ENCODE measurements around the gene TSPO.

TSPO gene

GRCh38 chr22:43159484-43160178 lies 8.3 kb downstream of the TSPO start:
- no peak for DNase-seq

- no peak for DNase-seq
Observed at GRCh38 chr22:43160497-43161126, 9.3 kb downstream of the TSPO start.

GRCh38 chr22:43162412-43163150 lies 11.2 kb downstream of the TSPO start:
- no peak for DNase-seq

- DNase-seq = no peak
Observed at GRCh38 chr22:43163241-43163795, 12.0 kb downstream of the TSPO start.

- no peak for DNase-seq
Observed at GRCh38 chr22:43164636-43165035, 13.3 kb downstream of the TSPO start.

- no peak for DNase-seq
Observed at GRCh38 chr22:43166132-43166930, 15.0 kb downstream of the TSPO start.

GRCh38 chr22:43167001-43167589 lies 15.7 kb downstream of the TSPO start:
- DNase-seq = no peak

GRCh38 chr22:43168471-43169309 lies 17.3 kb downstream of the TSPO start:
- no peak for DNase-seq

GRCh38 chr22:43169310-43170130 lies 18.2 kb downstream of the TSPO start:
- DNase-seq = no peak

- DNase-seq = no peak
Observed at GRCh38 chr22:43170131-43170480, 18.7 kb downstream of the TSPO start.

GRCh38 chr22:43171019-43171491 lies 19.7 kb downstream of the TSPO start:
- DNase-seq = no peak

- no peak for DNase-seq
Observed at GRCh38 chr22:43171607-43172006, 20.2 kb downstream of the TSPO start.

- no peak for DNase-seq
Observed at GRCh38 chr22:43172191-43172590, 20.8 kb downstream of the TSPO start.

GRCh38 chr22:43173566-43173965 lies 22.2 kb downstream of the TSPO start:
- DNase-seq = no peak

GRCh38 chr22:43173976-43174720 lies 22.8 kb downstream of the TSPO start:
- DNase-seq = no peak

GRCh38 chr22:43174941-43175531 lies 23.7 kb downstream of the TSPO start:
- no peak for DNase-seq

GRCh38 chr22:43176090-43176489 lies 24.7 kb downstream of the TSPO start:
- DNase-seq = no peak

- DNase-seq = no peak
Observed at GRCh38 chr22:43177479-43177878, 26.1 kb downstream of the TSPO start.

- no peak for DNase-seq
Observed at GRCh38 chr22:43179146-43179910, 28.0 kb downstream of the TSPO start.

Measured in activated naive CD4-positive, alpha-beta T cell (primary cell).